GM18861 (cell line): ENCODE measurements around the gene ODAD2.

Experiments used
- ATAC-seq: cut with Tn5 transposase; IDR thresholded peaks from one replicate; pipeline ENCODE4 v1.9.1; 2021; ENCODE audit not compliant: unreplicated experiment

The ODAD2 gene

DNA sequence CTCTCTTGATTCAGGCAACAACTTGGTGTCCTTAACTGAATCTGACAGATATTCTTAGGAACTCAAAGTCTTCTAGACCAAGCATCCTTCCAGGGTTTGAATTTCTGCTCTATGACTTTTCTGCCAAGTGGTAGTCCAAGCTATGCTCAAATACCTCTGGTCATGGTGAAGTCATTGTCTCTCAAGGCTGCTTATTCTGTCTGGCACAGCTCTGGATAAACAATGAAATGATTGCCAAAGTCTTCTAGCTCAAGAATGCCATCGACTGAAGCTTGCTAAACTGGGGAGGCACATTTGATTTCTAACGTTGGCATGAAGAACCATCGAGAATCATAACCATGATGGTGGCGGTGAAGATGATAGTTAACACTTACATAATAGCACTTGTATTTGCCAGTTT lies 137.1 kb downstream of the ODAD2 start:
- ATAC-seq: no peak

DNA sequence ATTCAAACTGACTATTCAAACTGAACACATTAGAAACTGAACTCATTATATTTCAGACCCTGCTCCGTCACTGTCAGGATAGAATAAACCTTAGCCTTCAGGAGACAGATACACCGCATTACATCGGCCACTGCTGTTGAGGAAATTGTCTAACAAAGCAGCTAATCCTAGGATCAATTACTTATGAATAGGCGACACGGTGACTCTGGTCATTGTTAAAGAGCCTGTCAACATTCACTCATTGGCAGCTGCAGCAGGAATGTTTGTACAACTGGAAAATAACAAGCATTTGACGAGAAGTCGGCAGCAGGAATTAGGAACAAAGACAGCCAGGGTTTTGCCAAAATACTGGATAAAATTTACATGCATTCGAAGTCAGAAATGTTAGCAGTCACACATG lies 141.3 kb downstream of the ODAD2 start:
- ATAC-seq: no peak

DNA sequence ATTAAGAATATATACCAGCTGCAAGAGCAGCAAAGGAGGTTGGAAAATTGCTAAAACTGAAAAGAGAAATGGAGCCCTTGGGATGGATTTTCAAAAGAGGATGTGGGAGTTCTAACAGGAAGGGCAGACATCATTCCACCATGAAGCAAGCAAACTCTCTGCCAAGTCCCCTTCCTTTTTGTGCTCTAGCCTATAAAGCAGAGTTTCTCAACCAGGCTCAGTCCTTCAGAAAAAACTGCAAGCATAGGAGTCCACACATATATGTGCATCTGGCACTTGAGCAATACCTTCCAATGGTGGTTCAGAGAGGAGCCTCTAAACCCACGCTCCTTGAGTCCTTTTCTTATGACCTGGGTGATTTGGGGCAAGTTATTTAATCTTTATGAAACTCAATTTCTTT lies 154.7 kb downstream of the ODAD2 start:
- ATAC-seq: no peak

DNA sequence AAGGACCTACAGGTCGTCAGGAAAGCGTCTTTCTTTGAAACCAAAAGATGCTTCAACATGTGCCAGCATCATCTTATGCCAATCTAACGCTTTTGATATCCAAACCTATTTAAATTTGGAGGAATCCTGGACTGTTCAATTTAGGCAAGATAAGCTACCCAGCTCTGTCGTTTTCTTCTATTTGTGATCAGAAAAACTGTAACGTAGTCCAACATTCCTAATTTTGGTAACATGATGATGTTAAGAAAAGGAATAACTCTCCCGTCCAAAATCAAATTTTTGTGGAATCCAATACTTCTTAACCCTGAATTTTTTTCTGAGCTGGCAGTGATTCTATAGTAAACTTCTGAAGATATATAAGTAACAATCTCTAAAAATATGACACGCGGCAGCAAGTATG lies 160.0 kb downstream of the ODAD2 start:
- ATAC-seq: no peak

DNA sequence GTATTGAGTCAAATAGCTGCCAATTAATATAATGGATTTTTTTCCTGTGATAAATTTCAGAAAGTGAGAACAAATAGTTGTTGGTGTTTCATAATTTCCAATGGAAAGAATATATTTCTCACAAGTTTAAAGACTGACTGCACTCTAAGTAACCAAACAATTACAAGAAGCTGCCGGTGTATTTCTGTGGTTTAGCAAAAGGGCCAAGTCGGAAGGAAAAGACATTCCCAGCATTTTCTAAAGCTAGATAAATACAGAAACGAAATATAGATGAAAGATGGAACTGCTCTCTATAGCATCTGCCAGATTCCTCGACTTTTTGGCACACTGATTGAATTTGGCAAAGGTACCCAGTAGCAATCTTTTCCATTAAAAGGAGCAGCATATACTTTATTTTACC lies 160.5 kb downstream of the ODAD2 start:
- no peak for ATAC-seq

DNA sequence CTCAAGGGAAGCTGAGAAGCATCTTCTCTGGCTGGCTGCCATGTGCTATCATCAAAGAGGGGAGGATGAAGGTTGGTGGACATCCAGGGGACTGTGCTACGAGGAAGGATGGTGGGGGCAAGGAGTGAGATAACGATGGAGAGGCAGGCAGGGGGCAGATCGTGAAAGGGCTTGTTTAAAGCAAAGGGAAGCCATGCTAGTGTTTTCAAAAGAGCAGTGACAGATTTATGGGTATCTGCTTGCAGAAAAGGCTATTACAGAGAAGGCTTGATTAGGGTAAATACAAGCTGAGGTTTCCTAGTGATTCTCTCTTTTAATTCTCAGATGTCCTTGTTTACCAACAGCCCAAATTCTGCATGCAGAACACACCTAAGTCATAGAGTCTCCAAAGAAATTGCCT lies 164.4 kb downstream of the ODAD2 start:
- no peak for ATAC-seq

DNA sequence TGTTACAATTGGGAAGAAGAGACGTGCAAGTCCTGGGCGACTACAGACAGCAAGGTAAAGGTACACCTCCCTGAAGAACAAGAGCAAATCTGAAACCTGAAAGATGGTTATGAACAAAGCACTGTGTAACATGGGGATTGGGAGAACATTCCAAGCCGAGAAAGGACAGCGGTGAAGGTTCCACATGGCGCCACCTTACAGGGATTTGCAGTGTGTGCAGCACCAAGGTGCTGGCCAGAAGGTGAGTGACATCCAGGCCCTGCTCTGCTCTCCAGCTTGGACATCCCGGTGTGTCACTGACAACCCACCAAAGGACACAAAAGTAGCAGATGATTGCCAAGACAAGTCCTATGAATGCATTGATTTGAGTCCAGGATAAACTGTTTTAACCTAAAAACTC lies 165.1 kb downstream of the ODAD2 start:
- ATAC-seq: no peak

DNA sequence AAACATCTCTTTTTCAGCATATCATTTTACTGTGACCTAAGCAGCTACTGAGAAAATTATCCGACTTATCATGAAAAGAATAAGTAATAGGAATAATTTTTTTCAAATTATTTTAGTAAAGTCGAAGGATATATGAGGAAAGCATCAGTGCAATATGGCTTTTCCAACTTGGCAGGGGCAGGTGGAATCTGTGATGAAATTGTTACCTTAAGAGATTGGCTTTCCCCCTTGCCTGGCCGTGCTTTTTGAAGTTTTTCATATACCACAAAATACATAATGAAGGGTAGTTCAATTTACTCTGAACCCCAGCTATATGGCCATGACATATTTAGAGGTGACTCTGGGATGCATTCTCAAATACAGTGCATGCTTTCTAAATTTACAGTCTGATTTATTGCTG lies 166.1 kb downstream of the ODAD2 start:
- no peak for ATAC-seq

DNA sequence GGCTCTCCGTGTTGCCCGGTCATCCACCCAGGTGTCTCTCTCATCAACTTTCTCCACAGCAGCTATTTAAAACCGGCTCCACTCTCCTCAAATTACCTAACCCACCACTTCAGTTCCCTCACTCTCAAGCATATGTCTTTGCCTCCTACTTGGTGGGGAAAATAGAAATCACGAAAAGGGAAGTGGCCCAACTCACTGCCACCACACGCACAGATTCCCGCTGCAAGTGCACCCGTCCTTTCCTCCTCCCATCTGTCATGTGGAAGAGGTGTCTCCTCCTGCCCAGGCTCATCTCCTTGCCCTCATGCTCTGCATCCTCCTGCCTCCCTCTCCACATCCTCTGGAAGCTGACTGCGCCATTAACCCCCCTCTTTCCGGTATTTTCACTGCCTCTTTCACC lies 172.5 kb downstream of the ODAD2 start:
- no peak for ATAC-seq

DNA sequence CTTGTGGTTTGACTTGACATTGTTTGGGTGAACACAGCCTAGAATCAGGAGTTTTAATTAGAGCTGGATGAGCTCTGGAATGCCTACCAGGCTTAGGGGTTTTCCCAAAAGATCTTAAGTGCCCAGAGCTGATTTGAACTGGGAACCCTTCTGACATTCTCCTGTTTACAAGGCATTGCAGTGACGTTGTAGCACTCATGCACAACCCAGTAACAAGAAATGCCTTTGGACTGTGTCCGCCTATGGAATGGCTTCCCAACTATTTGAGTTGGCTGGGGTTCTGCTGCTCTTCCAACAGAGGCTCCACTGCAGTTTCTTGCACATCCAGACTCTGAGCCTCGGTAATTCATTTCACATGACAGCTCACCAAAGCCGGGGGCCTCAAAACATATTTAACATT lies 176.6 kb downstream of the ODAD2 start:
- no peak for ATAC-seq

DNA sequence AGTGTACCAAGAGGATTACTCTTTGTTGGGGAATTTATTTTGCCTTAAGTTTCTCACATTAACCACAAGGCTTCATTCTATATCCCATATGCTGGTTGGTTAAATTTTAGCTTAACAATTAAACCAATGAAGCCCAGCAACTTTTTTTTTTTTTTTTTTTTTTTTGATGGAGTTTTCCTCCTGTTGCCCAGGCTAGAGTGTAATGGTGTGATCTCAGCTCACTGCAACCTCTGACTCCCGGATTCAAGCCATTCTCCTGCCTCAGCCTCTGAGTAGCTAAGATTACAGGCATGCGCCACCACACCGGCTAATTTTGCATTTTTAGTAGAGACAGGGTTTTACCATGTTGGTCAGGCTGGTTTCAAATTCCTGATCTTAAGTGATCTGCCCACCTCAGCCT lies 178.2 kb downstream of the ODAD2 start:
- no peak for ATAC-seq

DNA sequence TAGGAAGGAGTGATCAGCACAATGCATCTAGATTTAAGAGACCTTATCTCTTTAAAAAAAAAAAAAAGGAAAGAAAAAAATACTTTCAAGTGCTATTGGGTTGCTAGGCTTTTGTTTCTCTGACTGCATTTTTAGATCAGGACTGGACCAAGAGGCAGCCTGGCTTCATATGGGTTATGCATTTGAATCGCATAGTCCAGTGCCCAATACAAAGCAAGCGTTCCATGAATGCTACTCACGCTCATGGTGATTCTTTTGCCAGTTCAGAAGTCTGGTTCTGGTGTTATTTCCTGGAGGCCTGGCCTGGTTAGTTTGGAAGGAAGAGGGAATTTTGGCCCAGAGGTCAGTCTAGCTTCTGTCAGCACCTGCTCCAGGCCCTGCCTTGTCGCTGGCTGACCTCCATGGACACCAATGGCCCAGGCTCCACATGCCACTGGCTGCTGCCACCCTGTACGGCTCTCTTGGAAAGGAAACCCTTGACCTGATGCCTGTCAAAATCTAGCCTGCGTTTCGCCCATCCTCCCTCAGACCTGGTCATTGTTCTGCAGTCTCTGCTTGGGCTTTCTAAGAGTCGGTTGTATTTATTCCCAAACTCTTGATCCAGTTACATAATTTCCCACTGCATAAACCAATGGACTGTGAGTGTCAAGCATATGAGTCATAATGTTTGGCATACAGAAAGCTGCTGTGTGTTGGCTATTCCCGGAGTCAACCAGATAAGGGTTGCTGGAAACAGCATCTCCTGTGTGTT lies 178.9 kb downstream of the ODAD2 start:
- no peak for ATAC-seq

DNA sequence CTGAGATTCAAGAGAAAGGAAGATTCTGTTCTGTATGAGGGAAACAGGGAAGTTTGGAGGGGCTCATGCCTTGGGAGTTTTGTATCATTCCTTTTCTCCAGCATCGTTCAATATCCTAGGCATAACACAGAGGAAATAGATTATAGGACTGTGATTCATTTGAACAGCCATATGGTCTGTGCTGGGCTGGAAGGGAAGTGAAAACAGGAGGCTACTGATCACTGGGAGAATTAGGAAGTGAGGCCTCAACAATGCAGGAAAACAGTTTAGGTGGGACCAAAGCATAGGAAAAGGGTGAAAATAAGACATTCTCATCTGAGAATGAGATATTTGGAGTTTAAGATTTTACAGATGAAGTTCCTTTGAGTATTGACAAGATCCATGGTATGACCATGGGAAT lies 182.6 kb downstream of the ODAD2 start:
- ATAC-seq: no peak

DNA sequence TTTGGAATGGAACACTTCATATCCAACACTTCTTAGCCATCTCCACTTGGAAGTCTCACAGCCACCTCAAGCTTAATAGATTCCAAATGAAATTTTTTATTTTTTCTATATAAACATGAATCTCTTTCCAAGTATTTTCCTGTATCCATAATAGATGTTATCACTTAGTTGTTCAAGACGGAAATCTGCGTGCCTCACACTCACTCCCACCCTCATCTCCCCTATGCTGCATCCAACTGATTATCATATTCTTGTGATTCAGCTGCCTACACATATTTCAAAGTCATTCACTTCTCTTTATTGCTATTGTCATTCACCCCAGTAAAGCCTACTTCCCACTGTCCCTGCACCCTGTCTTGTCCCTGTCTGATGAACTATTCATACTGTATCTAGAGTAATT lies 183.0 kb downstream of the ODAD2 start:
- ATAC-seq: no peak

DNA sequence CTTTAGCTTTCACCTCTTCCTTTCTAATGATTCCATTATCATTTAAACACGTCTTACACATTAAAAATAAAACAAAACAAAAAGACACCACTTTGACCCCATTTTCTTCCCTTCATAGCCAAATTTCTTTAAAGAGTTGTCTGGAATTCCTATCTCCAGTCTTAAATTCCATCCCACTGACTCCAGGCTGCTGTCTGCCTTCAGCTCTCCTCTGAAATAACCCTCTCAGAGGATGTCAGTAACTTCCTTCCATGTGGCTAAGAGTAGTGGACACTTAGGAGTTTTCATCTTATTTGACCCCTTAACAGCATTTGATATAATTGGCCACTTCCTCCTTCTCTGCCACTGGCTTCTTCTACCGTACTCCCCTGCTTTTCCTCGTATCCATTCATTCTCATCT lies 183.6 kb downstream of the ODAD2 start:
- ATAC-seq: no peak

DNA sequence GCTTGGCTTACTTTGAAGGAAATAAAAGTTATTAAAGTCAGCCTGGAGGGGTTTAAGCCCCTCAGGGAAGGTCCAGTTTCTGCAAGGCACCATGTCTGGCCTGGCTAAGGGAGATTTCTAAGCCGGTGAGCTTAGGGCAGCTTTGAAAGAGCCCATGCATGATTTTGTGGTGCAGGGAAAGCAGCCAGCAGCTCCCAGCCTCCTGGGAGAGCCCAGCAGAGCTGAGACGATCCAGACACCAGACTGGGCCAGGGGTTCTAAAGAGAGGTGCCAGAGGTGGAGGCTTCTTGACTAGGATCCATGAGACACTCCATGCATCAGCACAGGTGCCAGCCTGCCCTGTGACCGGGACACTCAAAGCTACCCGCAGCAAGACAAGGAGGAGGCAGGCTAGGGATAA lies 193.7 kb downstream of the ODAD2 start:
- no peak for ATAC-seq

DNA sequence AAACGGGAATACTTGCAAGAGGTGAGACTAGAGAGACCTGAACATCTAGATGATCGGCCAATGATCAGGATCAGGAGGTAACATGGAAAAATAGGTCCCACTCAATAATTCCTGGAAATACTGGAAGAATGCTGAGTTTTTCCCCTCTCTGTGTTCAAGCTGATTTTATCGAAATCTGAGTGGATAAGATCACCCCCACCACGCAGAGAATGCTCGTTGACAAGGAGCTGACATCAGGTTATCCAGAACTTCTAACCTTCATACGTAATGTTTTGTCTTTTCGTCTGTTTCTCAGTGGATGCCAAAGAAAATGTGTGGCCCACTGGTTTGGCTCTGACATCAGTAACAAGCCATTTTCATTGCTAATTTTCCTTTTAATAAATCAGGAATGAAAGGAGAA lies 194.7 kb downstream of the ODAD2 start:
- ATAC-seq: no peak

DNA sequence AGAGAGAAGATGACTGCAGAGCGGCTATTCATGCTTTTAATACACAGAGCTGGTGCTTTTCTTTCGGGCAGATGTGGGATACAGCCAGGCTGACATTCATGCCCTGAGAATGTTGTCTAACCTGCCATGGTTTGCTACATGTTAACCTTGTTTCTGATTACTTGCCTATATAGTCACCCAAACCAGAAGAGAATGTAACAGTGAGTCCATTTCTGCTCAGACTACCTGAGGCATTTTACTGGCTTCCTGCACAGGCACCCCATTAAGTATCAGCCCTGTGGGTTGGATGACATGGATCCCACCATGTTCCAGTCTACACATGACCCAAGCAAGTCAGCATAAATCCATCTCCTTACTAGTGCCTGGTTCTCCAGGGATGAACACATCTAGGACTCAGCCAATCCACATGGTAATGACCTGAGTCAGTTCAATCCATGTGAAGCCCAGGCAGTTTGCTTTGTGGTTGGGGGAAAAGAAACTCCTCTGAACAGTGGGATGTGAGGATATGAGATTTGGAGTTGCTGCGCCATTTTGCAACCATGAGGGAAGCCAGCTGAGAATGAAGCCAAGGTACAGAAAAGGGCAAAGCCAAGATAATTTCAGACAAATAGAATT lies 197.6 kb downstream of the ODAD2 start:
- ATAC-seq: no peak

DNA sequence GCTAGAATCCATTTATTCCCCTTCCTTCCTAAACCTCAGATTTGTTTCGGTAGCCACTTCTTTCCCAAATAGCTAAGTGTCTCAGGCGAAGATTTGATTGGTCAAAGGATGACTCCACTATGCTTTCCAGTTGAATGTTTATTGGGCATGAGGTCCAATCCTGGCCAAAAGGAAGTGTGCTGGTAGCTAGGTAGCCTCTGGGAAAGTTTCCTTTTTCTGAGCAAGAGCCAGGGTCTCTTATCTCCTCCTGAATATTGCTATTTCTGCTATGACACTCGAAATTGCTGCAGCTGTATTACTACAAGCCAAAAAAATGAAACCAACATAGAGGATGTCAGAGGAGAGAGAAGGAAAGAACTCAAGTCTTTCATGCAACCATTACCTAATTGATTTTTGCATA lies 199.8 kb downstream of the ODAD2 start:
- ATAC-seq: no peak

DNA sequence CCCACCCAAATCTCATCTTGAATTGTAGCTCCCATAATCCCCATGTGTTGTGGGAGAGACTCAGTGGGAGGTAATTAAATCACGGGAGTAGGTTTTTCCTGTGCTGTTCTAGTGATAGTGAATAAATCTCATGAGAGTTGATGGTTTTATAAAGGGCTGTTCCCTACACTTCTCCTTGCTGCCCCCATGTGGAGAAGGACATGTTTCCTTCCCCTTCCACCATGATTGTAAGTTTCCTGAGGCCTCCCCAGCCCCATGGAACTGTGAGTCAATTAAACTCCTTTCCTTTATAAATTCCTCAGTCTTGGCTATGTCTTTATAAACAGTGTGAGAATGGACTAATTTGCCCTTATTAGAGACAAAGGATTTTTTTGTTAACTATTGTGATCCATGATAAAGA lies 204.7 kb downstream of the ODAD2 start:
- no peak for ATAC-seq

DNA sequence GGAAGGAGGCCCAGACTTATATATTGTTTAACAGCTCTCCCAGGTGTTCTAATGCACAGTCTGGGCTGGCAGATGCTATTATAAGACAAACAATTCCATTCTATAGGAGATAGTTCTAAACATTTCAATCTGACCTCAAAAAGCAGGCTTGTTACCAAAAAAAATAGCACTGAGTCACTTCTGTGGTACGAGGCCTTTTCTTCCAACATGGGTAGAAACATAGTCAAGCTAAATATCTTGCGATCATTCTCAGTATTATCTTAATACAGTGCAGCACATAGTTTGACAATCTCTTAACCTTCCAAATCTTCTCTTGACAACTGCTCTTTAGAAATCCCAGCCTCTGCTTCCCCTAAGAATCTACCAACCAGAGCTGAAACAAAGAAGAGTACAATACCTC lies 206.7 kb downstream of the ODAD2 start:
- ATAC-seq: no peak

DNA sequence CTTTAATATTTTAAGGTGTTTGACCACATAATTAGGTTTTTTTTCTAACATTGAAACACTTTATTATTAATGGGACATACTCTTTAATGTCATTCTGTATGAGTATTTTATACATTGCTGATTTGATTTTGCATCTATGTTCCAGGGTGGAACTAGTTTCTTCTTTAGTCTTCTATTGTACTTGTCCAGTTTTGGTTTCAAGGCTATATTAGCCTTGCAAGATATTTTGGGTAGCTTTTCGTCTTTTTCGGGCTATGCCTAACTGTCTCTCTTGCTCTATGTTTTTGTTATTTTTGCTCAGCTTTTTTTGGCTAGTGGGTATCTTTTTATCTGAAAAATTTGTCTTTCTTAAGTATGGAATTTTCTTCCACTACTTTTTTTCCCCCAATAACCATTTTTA lies 214.6 kb downstream of the ODAD2 start:
- no peak for ATAC-seq

DNA sequence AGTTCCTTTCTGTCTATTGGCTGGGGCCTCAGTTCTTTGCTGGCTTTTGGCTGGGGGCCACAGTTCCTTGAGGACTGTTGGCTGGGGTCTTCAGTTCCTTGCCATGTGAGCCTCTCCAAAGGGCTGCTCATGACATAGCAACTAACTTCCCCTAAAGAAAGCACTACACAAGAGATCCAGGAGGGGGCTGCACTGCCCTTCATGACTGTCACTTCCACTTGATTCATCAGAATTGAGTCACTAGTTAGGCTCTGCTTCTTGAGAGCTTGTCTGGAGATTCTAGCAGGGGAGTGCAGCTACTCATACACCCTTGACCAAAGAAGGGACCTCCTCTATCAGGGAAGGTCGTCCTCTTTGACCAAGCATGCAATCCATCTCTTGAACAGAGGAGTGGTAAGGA lies 215.2 kb downstream of the ODAD2 start:
- ATAC-seq: peak; percentile 49
